ENCODE measurements around the gene CFAP65.

Gene CFAP65

DNA sequence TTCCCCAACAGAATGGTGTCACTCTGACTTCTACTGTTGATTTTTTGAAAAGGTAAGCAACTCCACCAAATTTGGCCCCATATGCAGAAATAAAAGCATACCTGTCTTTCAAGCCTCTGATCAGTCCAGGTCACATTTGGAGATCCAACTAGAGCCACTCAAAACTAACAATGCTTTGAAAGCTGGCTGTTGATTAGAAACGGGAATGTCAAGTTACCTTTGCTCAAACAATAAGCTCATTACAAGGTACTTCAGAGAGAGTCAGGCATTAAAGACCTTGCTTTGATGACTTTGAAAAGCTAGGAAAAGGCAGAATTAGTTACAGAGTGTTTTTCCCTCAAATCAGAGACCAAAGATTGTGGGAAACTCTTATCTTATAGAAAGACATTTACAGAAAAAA is 24.2 kb upstream of the CFAP65 start:
- no peak for DNase-seq (ENCODE audit: low read depth)

DNA sequence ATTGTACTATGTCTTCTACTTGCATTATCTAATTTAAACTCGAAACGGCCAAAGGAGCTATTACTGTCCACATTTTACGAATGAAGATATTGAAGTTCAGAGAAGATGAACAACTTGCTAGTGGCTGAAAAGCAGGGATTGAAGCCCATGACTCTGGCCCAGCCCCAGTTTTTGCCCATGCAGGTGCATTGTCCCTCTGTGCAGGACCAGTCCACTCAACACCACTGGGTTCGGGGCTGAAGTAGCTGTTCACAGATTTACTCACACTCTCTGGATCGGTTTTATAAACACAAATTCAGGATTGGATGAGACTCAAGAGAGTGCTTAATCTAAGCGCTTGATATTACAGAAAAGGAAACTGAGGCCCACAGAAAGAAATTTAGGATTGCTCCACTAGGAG is 20.8 kb upstream of the CFAP65 start:
- TF ChIP-seq, protein P1, sequence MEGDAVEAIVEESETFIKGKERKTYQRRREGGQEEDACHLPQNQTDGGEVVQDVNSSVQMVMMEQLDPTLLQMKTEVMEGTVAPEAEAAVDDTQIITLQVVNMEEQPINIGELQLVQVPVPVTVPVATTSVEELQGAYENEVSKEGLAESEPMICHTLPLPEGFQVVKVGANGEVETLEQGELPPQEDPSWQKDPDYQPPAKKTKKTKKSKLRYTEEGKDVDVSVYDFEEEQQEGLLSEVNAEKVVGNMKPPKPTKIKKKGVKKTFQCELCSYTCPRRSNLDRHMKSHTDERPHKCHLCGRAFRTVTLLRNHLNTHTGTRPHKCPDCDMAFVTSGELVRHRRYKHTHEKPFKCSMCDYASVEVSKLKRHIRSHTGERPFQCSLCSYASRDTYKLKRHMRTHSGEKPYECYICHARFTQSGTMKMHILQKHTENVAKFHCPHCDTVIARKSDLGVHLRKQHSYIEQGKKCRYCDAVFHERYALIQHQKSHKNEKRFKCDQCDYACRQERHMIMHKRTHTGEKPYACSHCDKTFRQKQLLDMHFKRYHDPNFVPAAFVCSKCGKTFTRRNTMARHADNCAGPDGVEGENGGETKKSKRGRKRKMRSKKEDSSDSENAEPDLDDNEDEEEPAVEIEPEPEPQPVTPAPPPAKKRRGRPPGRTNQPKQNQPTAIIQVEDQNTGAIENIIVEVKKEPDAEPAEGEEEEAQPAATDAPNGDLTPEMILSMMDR (conservative IDR thresholded peaks at IDR 0.05; ENCODE audit: control insufficient read depth, insufficient read depth, low read depth, low read length), result no peak
- no peak overlapping the region for H3K4me3 ChIP-seq (ENCODE audit: control insufficient read depth, low read depth, low read length)
- no peak for DNase-seq (ENCODE audit: low read depth)

More for the DNA sequence above, 24.2 kb upstream of the CFAP65 start:
- TF ChIP-seq, protein P1 (conservative IDR thresholded peaks at IDR 0.05; ENCODE audit: control insufficient read depth, insufficient read depth, low read depth, low read length), result no peak
- H3K4me3 ChIP-seq (ENCODE audit: control insufficient read depth, low read depth, low read length), result no peak overlapping the region

DNA sequence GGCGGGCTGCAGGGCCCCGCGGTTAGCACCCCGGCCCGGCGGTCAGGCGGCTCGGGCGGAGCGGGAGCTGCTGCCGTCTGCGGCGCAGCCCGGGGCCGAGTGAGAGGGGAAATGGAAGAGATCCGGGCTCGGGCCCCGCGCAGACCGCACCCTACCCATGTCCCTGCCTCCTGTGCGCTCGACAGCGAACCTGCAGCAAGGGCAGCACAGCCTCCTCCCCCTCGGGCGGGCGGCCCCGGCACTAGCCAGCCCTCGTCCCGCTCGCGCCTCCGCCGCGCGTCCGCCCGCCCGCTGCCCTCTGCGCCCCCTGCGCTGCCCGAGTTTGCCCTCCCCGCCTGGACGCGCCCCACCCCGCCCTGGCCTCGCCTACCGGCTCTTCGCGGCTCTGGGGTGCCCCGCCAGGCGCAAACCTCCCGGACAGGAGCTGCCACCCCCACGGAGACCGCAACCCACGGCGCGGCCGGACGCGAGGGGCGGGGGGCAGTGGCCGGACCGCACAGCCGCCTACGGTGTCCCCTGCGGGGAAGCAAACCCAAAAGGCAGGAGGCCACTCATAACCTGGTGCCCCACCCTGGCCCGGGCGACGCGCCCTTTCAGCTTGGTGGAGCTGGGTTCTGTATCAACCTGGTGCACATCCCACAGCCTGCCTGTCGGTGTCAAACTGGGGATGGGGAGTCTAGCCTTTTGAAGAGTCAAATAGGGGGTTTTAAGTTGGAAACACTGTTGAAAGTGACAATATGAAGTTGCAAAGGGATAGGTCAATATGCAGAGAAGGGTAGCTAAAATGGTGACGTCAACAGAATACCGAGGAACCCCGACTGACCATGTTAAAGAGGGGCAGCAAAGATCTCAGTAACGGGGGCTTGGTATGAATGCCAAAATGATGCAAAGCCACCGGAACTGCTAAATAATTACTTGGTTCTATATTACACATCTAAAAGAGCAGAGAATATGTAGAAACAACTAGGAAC is 19.8 kb upstream of the CFAP65 start, which contains the start of gene IHH:
IHH (minus strand) TSS at position 101 of the 971 bp plus-strand sequence. CDS start 454 bp downstream, outside the sequence.
- DNase-seq (ENCODE audit: low read depth), result no peak
- TF ChIP-seq, protein P1 (conservative IDR thresholded peaks at IDR 0.05; ENCODE audit: control insufficient read depth, insufficient read depth, low read depth, low read length), result no peak
- no peak within 1 kb of the TSS for H3K4me3 ChIP-seq (ENCODE audit: control insufficient read depth, low read depth, low read length)

DNA sequence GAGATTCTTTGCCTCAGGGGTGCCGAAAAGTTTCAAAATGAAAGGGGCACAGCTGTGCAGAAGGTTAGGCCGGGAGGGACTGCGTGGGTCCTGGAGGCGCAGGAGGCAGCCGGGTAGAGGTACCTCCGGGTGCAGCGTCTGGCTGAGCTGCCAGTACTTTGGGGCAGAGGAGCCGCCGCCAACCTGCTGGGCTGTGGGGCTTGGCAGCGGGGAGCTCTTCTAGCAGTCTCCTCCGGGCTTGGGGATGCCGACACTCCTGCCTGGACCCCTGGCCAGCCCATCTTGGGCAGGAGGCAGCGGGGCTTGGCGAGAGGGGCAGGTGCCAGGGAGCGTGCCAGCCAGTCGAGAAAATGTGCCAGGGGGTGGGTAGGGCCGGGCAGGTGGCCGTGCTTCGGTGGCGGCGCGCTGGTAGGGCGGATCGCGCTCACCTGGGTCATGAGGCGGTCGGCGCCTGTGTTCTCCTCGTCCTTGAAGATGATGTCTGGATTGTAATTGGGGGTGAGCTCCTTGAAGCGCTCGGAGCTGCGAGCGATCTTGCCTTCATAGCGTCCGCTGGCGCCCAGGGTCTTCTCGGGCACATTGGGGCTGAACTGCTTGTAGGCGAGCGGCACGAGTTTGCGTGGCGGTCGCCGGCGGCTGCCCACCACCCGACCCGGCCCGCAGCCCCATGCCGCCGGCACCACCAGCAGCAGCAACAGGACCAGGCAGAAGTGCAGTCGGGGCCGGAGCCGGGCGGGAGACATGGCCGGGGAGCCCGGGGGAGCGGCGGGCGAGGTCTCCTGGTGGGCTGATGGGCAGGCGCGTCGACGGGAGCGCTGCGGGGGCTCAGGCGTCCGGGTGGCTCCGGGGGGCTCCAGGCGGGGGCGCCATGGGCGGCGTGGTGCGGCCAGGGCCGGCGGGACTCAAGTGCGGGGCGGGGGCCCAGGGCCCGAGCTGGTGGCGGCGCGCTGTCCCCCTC is 18.7 kb upstream of the CFAP65 start:
- no peak overlapping the region for H3K4me3 ChIP-seq (ENCODE audit: control insufficient read depth, low read depth, low read length)
- no peak for DNase-seq (ENCODE audit: low read depth)

DNA sequence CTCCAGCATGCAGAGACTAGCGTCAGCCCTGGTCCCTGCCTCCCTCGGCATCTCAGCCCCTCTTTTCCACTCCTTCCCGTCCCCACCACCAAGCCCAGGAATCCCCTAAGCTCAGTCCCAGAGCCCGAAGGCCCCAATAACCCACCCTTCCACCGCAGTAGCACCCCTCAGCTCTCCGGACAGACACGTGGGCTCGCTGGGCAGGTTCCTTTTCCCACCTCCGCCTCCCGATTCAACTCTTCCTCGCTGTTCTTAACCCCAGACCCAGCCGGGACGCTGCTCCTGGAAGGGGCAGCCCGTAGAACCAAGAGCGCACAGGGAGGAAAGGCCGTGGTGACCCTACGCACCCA is 18.0 kb upstream of the CFAP65 start:
- H3K4me3 ChIP-seq (ENCODE audit: control insufficient read depth, low read depth, low read length), result no peak overlapping the region
- no peak for DNase-seq (ENCODE audit: low read depth)
- TF ChIP-seq, protein P1 (conservative IDR thresholded peaks at IDR 0.05; ENCODE audit: control insufficient read depth, insufficient read depth, low read depth, low read length), result no peak

More for the DNA sequence above, 18.7 kb upstream of the CFAP65 start:
- TF ChIP-seq, protein P1 (conservative IDR thresholded peaks at IDR 0.05; ENCODE audit: control insufficient read depth, insufficient read depth, low read depth, low read length), result no peak
